HuH-7 (cell line): ENCODE results near the gene ZDHHC7.
A peak's percentile ranks its signal among the peaks of the same experiment; 100 is the strongest.

ENCODE experiments used
- DNase-seq: peaks from one replicate; pipeline ENCODE4 v3.0.0; 2011; ENCODE audit warnings: low spot score

Gene ZDHHC7

GRCh38 chr16:84964386-84965128 lies 46.8 kb downstream of the ZDHHC7 start:
- DNase-seq: no peak

GRCh38 chr16:84963066-84963465 lies 48.3 kb downstream of the ZDHHC7 start:
- DNase-seq: no peak

- no peak for DNase-seq
These were observed 50.4 kb downstream of the ZDHHC7 start for GRCh38 chr16:84960942-84961341.

- no peak for DNase-seq
These were observed 51.4 kb downstream of the ZDHHC7 start for GRCh38 chr16:84959784-84960417.

- DNase-seq: no peak
These were observed 52.2 kb downstream of the ZDHHC7 start for GRCh38 chr16:84959045-84959576.

- DNase-seq: no peak
These were observed 53.5 kb downstream of the ZDHHC7 start for GRCh38 chr16:84957792-84958191.

- no peak for DNase-seq
These were observed 54.1 kb downstream of the ZDHHC7 start for GRCh38 chr16:84957192-84957591.

- DNase-seq: no peak
These were observed 55.9 kb downstream of the ZDHHC7 start for GRCh38 chr16:84955427-84955826.

GRCh38 chr16:84953190-84953746 lies 58.1 kb downstream of the ZDHHC7 start:
- no peak for DNase-seq

- peak; percentile 94 for DNase-seq
These were observed 58.8 kb downstream of the ZDHHC7 start for GRCh38 chr16:84952335-84953189.

GRCh38 chr16:84950906-84951305 lies 60.4 kb downstream of the ZDHHC7 start:
- peak; percentile 71 for DNase-seq

GRCh38 chr16:84949772-84950436 lies 61.4 kb downstream of the ZDHHC7 start:
- DNase-seq: no peak

- DNase-seq: no peak
These were observed 62.3 kb downstream of the ZDHHC7 start for GRCh38 chr16:84948851-84949610.

GRCh38 chr16:84947996-84948850 lies 63.1 kb downstream of the ZDHHC7 start:
- DNase-seq: peak; percentile 55

- DNase-seq: no peak
These were observed 64.3 kb downstream of the ZDHHC7 start for GRCh38 chr16:84947022-84947421.

- no peak for DNase-seq
These were observed 67.7 kb downstream of the ZDHHC7 start for GRCh38 chr16:84943620-84944019.

- no peak for DNase-seq
These were observed 68.5 kb downstream of the ZDHHC7 start for GRCh38 chr16:84942786-84943185.

- no peak for DNase-seq
These were observed 69.4 kb downstream of the ZDHHC7 start for GRCh38 chr16:84941921-84942320.

- no peak for DNase-seq
These were observed 70.4 kb downstream of the ZDHHC7 start for GRCh38 chr16:84940670-84941551.
